IPS DF 6.9 (cell line): ENCODE data around the gene MBP.
"Not testable (repeated sequence)": the region's sequence is repeated elsewhere in the genome, so short reads cannot be mapped to it uniquely, and the experiment has no call there.

Experiments used
- DNase-seq: peaks from one replicate; pipeline ENCODE4 v3.0.0-alpha.2; 2013; ENCODE audit warnings: low read depth, low spot score
- H3K27ac ChIP-seq: one replicate; pipeline ENCODE4 v1.5.1; 2013; ENCODE audit warnings: low read length, control low read depth
- H3K27me3 ChIP-seq: 2 replicates; pipeline ENCODE4 v1.6.1; 2013; ENCODE audit warnings: mild to moderate bottlenecking, low read length; ENCODE audit not compliant: control insufficient read depth, insufficient read depth
- H3K36me3 ChIP-seq: 2 replicates; pipeline ENCODE4 v1.6.1; 2013; ENCODE audit warnings: low read length; ENCODE audit not compliant: control insufficient read depth, insufficient read depth
- H3K4me1 ChIP-seq: 2 replicates; pipeline ENCODE4 v1.6.1; 2013; ENCODE audit warnings: low read length; ENCODE audit not compliant: control insufficient read depth, insufficient read depth
- H3K4me3 ChIP-seq: 2 replicates; pipeline ENCODE4 v1.5.1; 2013; ENCODE audit warnings: mild to moderate bottlenecking, low read length
- H3K9me3 ChIP-seq: 2 replicates; pipeline ENCODE4 v1.6.1; 2013; ENCODE audit warnings: low read length, inconsistent platforms; ENCODE audit not compliant: control insufficient read depth, insufficient read depth
- WGBS: extraction: QIAGEN DNeasy Blood & Tissue Kit; methylation state at CpG from one replicate; pipeline ENCODE4 v1.1.7; 2013; ENCODE audit warnings: mixed read lengths, missing lambda C conversion rate; ENCODE audit not compliant: insufficient read length, insufficient coverage; 5-methylcytosine and 5-hydroxymethylcytosine counted together

The MBP gene

GRCh38 chr18:77022116-77022515, 110.5 kb downstream of the MBP start:
- H3K27me3 ChIP-seq = no peaks in the 10 kb centered on the region
- no peak for DNase-seq
- peaks cover 1% of the 10 kb centered on the region; the same call in 1 of the 2 replicates for H3K4me1 ChIP-seq
- H3K4me3 ChIP-seq = no peak overlapping the region
- H3K36me3 ChIP-seq = no peaks in the 10 kb centered on the region
- no peaks in the 10 kb centered on the region for H3K9me3 ChIP-seq
- no peak overlapping the region for H3K27ac ChIP-seq
- no CpG with 5 or more reads among the region's 12 CpGs for WGBS

- not testable (repeated sequence) for H3K27me3 ChIP-seq, H3K36me3 ChIP-seq, H3K4me3 ChIP-seq, H3K4me1 ChIP-seq, H3K27ac ChIP-seq, H3K9me3 ChIP-seq, DNase-seq
- no CpG with 5 or more reads among the region's 14 CpGs for WGBS
These were observed 111.1 kb downstream of the MBP start for GRCh38 chr18:77021478-77021877.

GRCh38 chr18:77021075-77021474, 111.5 kb downstream of the MBP start:
- no peaks in the 10 kb centered on the region for H3K36me3 ChIP-seq
- H3K4me3 ChIP-seq = no peak overlapping the region
- DNase-seq = no peak
- no peaks in the 10 kb centered on the region for H3K27me3 ChIP-seq
- WGBS = no CpG with 5 or more reads among the region's 9 CpGs
- H3K27ac ChIP-seq = no peak overlapping the region
- H3K9me3 ChIP-seq = no peaks in the 10 kb centered on the region
- H3K4me1 ChIP-seq = peaks cover 1% of the 10 kb centered on the region; the same call in 1 of the 2 replicates

GRCh38 chr18:77020561-77020960, 112.0 kb downstream of the MBP start:
- Histone ChIP-seq H3K9me3 (no peaks in the 10 kb centered on the region), H3K27me3 (no peaks in the 10 kb centered on the region), H3K36me3 (no peaks in the 10 kb centered on the region), H3K4me3 (no peak overlapping the region), H3K27ac (no peak overlapping the region), H3K4me1 (peaks cover 1% of the 10 kb centered on the region; the same call in 1 of the 2 replicates)
- no CpG with 5 or more reads among the region's 11 CpGs for WGBS
- DNase-seq = no peak

- Histone ChIP-seq H3K27me3 (no peaks in the 10 kb centered on the region), H3K4me1 (peaks cover 1% of the 10 kb centered on the region; the same call in 1 of the 2 replicates), H3K9me3 (no peaks in the 10 kb centered on the region), H3K36me3 (no peaks in the 10 kb centered on the region), H3K4me3 (no peak overlapping the region), H3K27ac (no peak overlapping the region)
- WGBS = no CpG with 5 or more reads among the region's 9 CpGs
- DNase-seq = no peak
These were observed 112.9 kb downstream of the MBP start for GRCh38 chr18:77019641-77020040.

GRCh38 chr18:77018650-77019049, 113.9 kb downstream of the MBP start:
- not testable (repeated sequence) for H3K4me1 ChIP-seq, H3K4me3 ChIP-seq, H3K27ac ChIP-seq

GRCh38 chr18:77017355-77017754, 115.2 kb downstream of the MBP start:
- Histone ChIP-seq H3K4me1 (no peaks in the 10 kb centered on the region), H3K4me3 (no peak overlapping the region)

More at GRCh38 chr18:77018650-77019049, 113.9 kb downstream of the MBP start:
- H3K27me3 ChIP-seq, H3K9me3 ChIP-seq, H3K36me3 ChIP-seq, DNase-seq: not testable (repeated sequence)

GRCh38 chr18:77016936-77017335, 115.6 kb downstream of the MBP start:
- WGBS = no CpG with 5 or more reads among the region's 16 CpGs
- Histone ChIP-seq H3K4me1 (no peaks in the 10 kb centered on the region), H3K4me3 (no peak overlapping the region), H3K9me3 (no peaks in the 10 kb centered on the region), H3K36me3 (no peaks in the 10 kb centered on the region), H3K27ac (no peak overlapping the region), H3K27me3 (no peaks in the 10 kb centered on the region)
- DNase-seq = no peak

More at GRCh38 chr18:77017355-77017754, 115.2 kb downstream of the MBP start:
- WGBS = no CpG with 5 or more reads among the region's 6 CpGs
- no peaks in the 10 kb centered on the region for H3K9me3 ChIP-seq
- DNase-seq = no peak
- no peak overlapping the region for H3K27ac ChIP-seq
- H3K36me3 ChIP-seq = no peaks in the 10 kb centered on the region
- H3K27me3 ChIP-seq = no peaks in the 10 kb centered on the region

GRCh38 chr18:77015771-77016710, 116.5 kb downstream of the MBP start:
- no peak overlapping the region for H3K4me3 ChIP-seq
- peaks cover 4% of the 10 kb centered on the region; the same call in 1 of the 2 replicates for H3K4me1 ChIP-seq

GRCh38 chr18:77015169-77015568, 117.4 kb downstream of the MBP start:
- WGBS = no CpG with 5 or more reads among the region's 4 CpGs
- Histone ChIP-seq H3K27me3 (no peaks in the 10 kb centered on the region), H3K4me1 (peaks cover 4% of the 10 kb centered on the region; the same call in 1 of the 2 replicates)

More at GRCh38 chr18:77015771-77016710, 116.5 kb downstream of the MBP start:
- no peak for DNase-seq
- H3K9me3 ChIP-seq = no peaks in the 10 kb centered on the region
- H3K27me3 ChIP-seq = no peaks in the 10 kb centered on the region
- no peak overlapping the region for H3K27ac ChIP-seq
- no peaks in the 10 kb centered on the region for H3K36me3 ChIP-seq
- WGBS = 100% methylated on average over 1 of the region's 16 CpGs

More at GRCh38 chr18:77015169-77015568, 117.4 kb downstream of the MBP start:
- Histone ChIP-seq H3K36me3 (no peaks in the 10 kb centered on the region), H3K27ac (no peak overlapping the region), H3K4me3 (no peak overlapping the region), H3K9me3 (no peaks in the 10 kb centered on the region)
- DNase-seq = no peak
